ENCODE measurements around the gene LIN52.

The LIN52 gene

DNA sequence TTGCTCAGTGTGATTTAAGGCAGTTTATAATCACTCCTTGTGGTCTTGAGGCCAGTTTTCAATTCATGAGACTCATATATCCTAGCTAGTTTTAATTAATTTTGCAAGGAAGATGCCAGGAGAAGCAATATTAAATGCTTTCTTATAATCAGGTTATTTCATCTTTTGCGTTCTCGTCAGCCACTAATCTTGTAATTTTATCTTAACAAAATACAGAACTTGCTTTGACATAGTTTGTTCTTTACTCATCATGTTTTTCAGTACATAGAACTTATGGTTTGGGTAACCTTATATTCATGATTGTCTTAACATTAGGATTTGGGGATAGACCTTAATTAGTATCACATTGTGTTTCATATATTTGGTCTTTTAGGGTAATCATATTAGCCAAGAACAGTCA is 76.0 kb downstream of the LIN52 start:
- no peaks in the 10 kb centered on the region for H4K20me1 ChIP-seq (ENCODE audit: insufficient read depth, low read length)
- no peak overlapping the region for H3K4me3 ChIP-seq (ENCODE audit: low read length)
- no peaks in the 10 kb centered on the region for H3K79me2 ChIP-seq (ENCODE audit: low read length)
- H3K4me2 ChIP-seq (ENCODE audit: low read length), result no peak overlapping the region
- TF ChIP-seq EZH2phosphoT487 (IDR thresholded peaks at IDR 0.05; ENCODE audit: low read depth), result no peak
- TF ChIP-seq, protein P1, sequence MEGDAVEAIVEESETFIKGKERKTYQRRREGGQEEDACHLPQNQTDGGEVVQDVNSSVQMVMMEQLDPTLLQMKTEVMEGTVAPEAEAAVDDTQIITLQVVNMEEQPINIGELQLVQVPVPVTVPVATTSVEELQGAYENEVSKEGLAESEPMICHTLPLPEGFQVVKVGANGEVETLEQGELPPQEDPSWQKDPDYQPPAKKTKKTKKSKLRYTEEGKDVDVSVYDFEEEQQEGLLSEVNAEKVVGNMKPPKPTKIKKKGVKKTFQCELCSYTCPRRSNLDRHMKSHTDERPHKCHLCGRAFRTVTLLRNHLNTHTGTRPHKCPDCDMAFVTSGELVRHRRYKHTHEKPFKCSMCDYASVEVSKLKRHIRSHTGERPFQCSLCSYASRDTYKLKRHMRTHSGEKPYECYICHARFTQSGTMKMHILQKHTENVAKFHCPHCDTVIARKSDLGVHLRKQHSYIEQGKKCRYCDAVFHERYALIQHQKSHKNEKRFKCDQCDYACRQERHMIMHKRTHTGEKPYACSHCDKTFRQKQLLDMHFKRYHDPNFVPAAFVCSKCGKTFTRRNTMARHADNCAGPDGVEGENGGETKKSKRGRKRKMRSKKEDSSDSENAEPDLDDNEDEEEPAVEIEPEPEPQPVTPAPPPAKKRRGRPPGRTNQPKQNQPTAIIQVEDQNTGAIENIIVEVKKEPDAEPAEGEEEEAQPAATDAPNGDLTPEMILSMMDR (IDR thresholded peaks at IDR 0.05; ENCODE audit: low read depth, low read length), result no peak
- H3K4me1 ChIP-seq (ENCODE audit: low read length), result no peaks in the 10 kb centered on the region
- no peaks in the 10 kb centered on the region for H3K27me3 ChIP-seq (ENCODE audit: low read depth, low read length)
- H3K9me3 ChIP-seq (ENCODE audit: insufficient read depth, low read length), result no peaks in the 10 kb centered on the region
- no peak overlapping the region for H2AFZ ChIP-seq (ENCODE audit: low read depth, low read length)
- no peaks in the 10 kb centered on the region for H3K36me3 ChIP-seq (replicated peaks; ENCODE audit: low read depth, low read length)
- no peak overlapping the region for H3K27ac ChIP-seq (ENCODE audit: low read length)
- H3K9ac ChIP-seq (ENCODE audit: low read length), result no peak overlapping the region

DNA sequence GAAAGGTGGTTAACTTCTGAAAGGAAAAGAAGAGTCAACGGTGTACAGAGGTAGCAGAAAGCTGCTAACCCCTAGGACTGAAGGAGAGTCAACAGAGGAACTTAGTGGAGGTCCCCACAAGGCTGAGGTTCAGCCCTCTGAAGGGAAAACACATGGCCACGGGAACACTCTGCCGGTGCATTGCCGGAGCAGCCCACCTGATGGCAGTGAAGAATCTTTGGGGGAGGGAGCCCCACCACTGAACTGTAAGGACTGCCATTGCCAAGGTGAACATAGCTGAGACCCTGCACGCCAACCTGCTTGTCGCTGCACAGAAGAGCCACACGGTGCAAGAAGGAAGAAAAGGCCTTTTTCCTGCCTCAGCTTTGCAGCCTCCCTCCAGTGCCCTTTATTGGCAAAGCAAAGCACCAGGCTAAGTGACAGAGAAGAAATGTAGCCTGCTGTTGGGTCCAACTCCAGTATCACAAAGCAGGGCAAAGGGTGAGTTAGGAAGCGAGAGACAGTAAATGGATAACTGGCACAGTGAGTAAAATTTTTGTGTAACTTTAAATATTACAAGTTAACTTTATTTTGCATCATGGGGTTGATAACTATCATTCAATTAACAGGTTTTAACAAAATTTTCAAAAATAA is 76.9 kb downstream of the LIN52 start:
- Histone ChIP-seq H3K9ac (ENCODE audit: low read length) (no peak overlapping the region), H2AFZ (ENCODE audit: low read depth, low read length) (no peak overlapping the region), H3K4me2 (ENCODE audit: low read length) (no peak overlapping the region), H4K20me1 (ENCODE audit: insufficient read depth, low read length) (no peaks in the 10 kb centered on the region), H3K4me1 (ENCODE audit: low read length) (no peaks in the 10 kb centered on the region), H3K36me3 (replicated peaks; ENCODE audit: low read depth, low read length) (no peaks in the 10 kb centered on the region), H3K9me3 (ENCODE audit: insufficient read depth, low read length) (no peaks in the 10 kb centered on the region), H3K27me3 (ENCODE audit: low read depth, low read length) (no peaks in the 10 kb centered on the region), H3K27ac (ENCODE audit: low read length) (no peak overlapping the region), H3K79me2 (ENCODE audit: low read length) (no peaks in the 10 kb centered on the region), H3K4me3 (ENCODE audit: low read length) (no peak overlapping the region)
- no peak for TF ChIP-seq EZH2phosphoT487 (IDR thresholded peaks at IDR 0.05; ENCODE audit: low read depth)
- TF ChIP-seq, protein P1 (IDR thresholded peaks at IDR 0.05; ENCODE audit: low read depth, low read length), result no peak

DNA sequence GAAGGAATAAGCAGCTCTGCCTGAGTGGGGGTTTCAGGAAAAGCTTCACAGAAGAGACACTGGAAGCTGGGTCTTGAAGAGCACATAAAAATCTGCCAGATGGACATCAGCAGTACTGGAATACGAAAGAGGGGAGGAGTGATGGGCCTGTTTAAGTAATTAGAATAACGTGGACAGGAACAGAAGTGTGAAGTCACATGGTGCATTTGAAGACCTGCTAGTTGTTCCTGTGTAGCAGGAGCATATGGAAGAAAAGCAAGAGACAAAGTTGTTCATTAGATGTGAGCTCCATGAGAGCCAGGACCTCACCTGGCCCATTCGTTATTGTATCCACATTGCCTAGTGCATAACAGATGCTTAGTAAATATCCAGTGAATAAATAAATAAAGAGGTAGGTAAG is 85.2 kb downstream of the LIN52 start:
- no peak overlapping the region for H3K27ac ChIP-seq (ENCODE audit: low read length)
- no peaks in the 10 kb centered on the region for H3K27me3 ChIP-seq (ENCODE audit: low read depth, low read length)
- H3K4me3 ChIP-seq (ENCODE audit: low read length), result no peak overlapping the region
- H3K4me2 ChIP-seq (ENCODE audit: low read length), result no peak overlapping the region
- TF ChIP-seq EZH2phosphoT487 (IDR thresholded peaks at IDR 0.05; ENCODE audit: low read depth), result no peak
- TF ChIP-seq, protein P1 (IDR thresholded peaks at IDR 0.05; ENCODE audit: low read depth, low read length), result no peak
- no peak overlapping the region for H2AFZ ChIP-seq (ENCODE audit: low read depth, low read length)
- H3K79me2 ChIP-seq (ENCODE audit: low read length), result no peaks in the 10 kb centered on the region
- no peaks in the 10 kb centered on the region for H4K20me1 ChIP-seq (ENCODE audit: insufficient read depth, low read length)
- H3K4me1 ChIP-seq (ENCODE audit: low read length), result no peaks in the 10 kb centered on the region
- H3K36me3 ChIP-seq (replicated peaks; ENCODE audit: low read depth, low read length), result no peaks in the 10 kb centered on the region
- H3K9me3 ChIP-seq (ENCODE audit: insufficient read depth, low read length), result no peaks in the 10 kb centered on the region
- no peak overlapping the region for H3K9ac ChIP-seq (ENCODE audit: low read length)

- no peak overlapping the region for H3K4me2 ChIP-seq (ENCODE audit: low read length)
- no peak overlapping the region for H2AFZ ChIP-seq (ENCODE audit: low read depth, low read length)
- TF ChIP-seq, protein P1 (IDR thresholded peaks at IDR 0.05; ENCODE audit: low read depth, low read length), result no peak
- no peak for TF ChIP-seq EZH2phosphoT487 (IDR thresholded peaks at IDR 0.05; ENCODE audit: low read depth)
- no peak overlapping the region for H3K27ac ChIP-seq (ENCODE audit: low read length)
- no peak overlapping the region for H3K9ac ChIP-seq (ENCODE audit: low read length)
- H3K9me3 ChIP-seq (ENCODE audit: insufficient read depth, low read length), result no peaks in the 10 kb centered on the region
- no peaks in the 10 kb centered on the region for H3K36me3 ChIP-seq (replicated peaks; ENCODE audit: low read depth, low read length)
- no peaks in the 10 kb centered on the region for H3K27me3 ChIP-seq (ENCODE audit: low read depth, low read length)
- H3K4me1 ChIP-seq (ENCODE audit: low read length), result no peaks in the 10 kb centered on the region
- no peaks in the 10 kb centered on the region for H4K20me1 ChIP-seq (ENCODE audit: insufficient read depth, low read length)
- H3K4me3 ChIP-seq (ENCODE audit: low read length), result no peak overlapping the region
- H3K79me2 ChIP-seq (ENCODE audit: low read length), result no peaks in the 10 kb centered on the region
Measured at GRCh38 chr14:74176400-74176793, 91.6 kb downstream of the LIN52 start.

Measured in OCI-LY3 (cell line).